ENCODE measurements around the gene SLC9A6. TPM values are rescaled to one million over a fixed set of nuclear protein-coding genes. Genes with fewer than 3 reads are reported as not detected.

Gene SLC9A6
- total and polyA plus RNA-seq, 2 of the 8 experiments (the other 6 are each of a cell fraction or from before 2014, with no cell fraction given) = 8.0 to 14.1 TPM

GRCh38 chrX:136067097-136067496, 81.9 kb downstream of the SLC9A6 start:
- Histone ChIP-seq H2BK12ac (ENCODE audit: low read depth, low read length) (no peak overlapping the region), H3K18ac (ENCODE audit: extremely low read depth, low read length) (no peak overlapping the region), H4K5ac (ENCODE audit: insufficient read length, low read depth, low read length) (no peak overlapping the region), H2BK20ac (ENCODE audit: low read length) (no peak overlapping the region), H3K79me2 (ENCODE audit: control insufficient read depth in 1 of 2, insufficient read depth in 2 of 2, low read length in 2 of 2) (no peaks in the 10 kb centered on the region), H3K4ac (replicated peaks; ENCODE audit: insufficient read length, low read depth, low read length) (no peak overlapping the region), H4K20me1 (replicated peaks in 1 of 2; ENCODE audit: control insufficient read depth in 1 of 2, insufficient read depth in 2 of 2, low read length in 2 of 2) (no peaks in the 10 kb centered on the region), H3K27me3 (replicated peaks in 1 of 4; ENCODE audit: control insufficient read depth in 3 of 4, extremely low read depth in 1 of 4, insufficient read depth in 3 of 4, low read length in 3 of 4) (no peaks in the 10 kb centered on the region), H3K23me2 (ENCODE audit: low read depth, low read length) (no peaks in the 10 kb centered on the region), H4K8ac (ENCODE audit: extremely low read depth, insufficient read depth, low read length) (no peak overlapping the region; the same call in 1 of the 2 replicates), H2BK120ac (replicated peaks; ENCODE audit: low read depth, low read length) (no peak overlapping the region), H2AK5ac (ENCODE audit: low read depth, low read length) (no peak overlapping the region), H3K27ac (ENCODE audit: low read depth, low read length) (no peak overlapping the region), H4K91ac (replicated peaks; ENCODE audit: insufficient read length, low read length) (no peak overlapping the region), H3K4me1 (replicated peaks in 1 of 4; ENCODE audit: control insufficient read depth in 3 of 4, insufficient read depth in 4 of 4, low read length in 3 of 4) (no peaks in the 10 kb centered on the region), H3K56ac (replicated peaks; ENCODE audit: insufficient read length, low read depth, low read length) (no peak overlapping the region), H3K4me2 (ENCODE audit: insufficient read depth in 1 of 2, low read depth in 2 of 2, low read length in 2 of 2) (no peak overlapping the region), H3K36me3 (ENCODE audit: control insufficient read depth in 2 of 4, insufficient read depth in 4 of 4, low read length in 3 of 4) (no peaks in the 10 kb centered on the region), H3K9ac (replicated peaks in 1 of 4; ENCODE audit: extremely low read depth in 1 of 4, low read depth in 3 of 4, low read length in 3 of 4) (no peak overlapping the region), H2AFZ (ENCODE audit: low read length) (no peak overlapping the region), H3K23ac (ENCODE audit: insufficient read length) (no peak overlapping the region), H2BK15ac (ENCODE audit: low read length) (no peak overlapping the region), H3K9me3 (ENCODE audit: insufficient read depth in 2 of 2, low read depth in 1 of 2, low read length in 1 of 2) (no peaks in the 10 kb centered on the region), H3K14ac (ENCODE audit: insufficient read length) (no peak overlapping the region), H3K4me3 (ENCODE audit: extremely low read depth in 1 of 4, insufficient read depth in 2 of 4, low read depth in 3 of 4, low read length in 4 of 4) (no peak overlapping the region), H2BK5ac (ENCODE audit: low read depth, low read length) (no peak overlapping the region), H3K79me1 (ENCODE audit: low read depth, low read length) (no peaks in the 10 kb centered on the region)
- ChIA-PET CTCF (ENCODE audit: partially characterized antibody) (no interaction called here), POLR2A (ENCODE audit: partially characterized antibody) (no interaction called here)
- DNase-seq (ENCODE audit: low read depth in 1 of 2, low spot score in 2 of 2) = no peak
- 91% methylated on average over 5 of the region's 5 CpGs; no CpG with 5 or more reads in 1 of the 2 experiments for WGBS, 2 experiments (ENCODE audit: extremely low coverage in 1 of 2, insufficient coverage in 1 of 2, insufficient read length in 1 of 2, insufficient replicate concordance in 2 of 2, low coverage in 1 of 2, low lambda C conversion rate in 2 of 2, missing lambda C conversion rate in 1 of 2)
- FAIRE-seq = no peak
- TF ChIP-seq SIN3A (conservative IDR thresholded peaks at IDR 0.05 in 1 of 2, IDR thresholded peaks at IDR 0.05 in 1 of 2; ENCODE audit: low read depth in 1 of 2, low read length in 2 of 2) (no peak), FOSL1 (IDR thresholded peaks at IDR 0.05; ENCODE audit: insufficient read depth, low read depth, low read length) (no peak), RFX5 (IDR thresholded peaks at IDR 0.05; ENCODE audit: borderline replicate concordance, low read depth, low read length) (no peak)
